Measurements from ENCODE around the gene KLHL40.

Gene KLHL40

GRCh38 chr3:42685363-42685881, at the start of gene KLHL40:
Gene KLHL40, plus strand, starts transcription at chr3:42685537. Its CDS starts 82 bp downstream, at chr3:42685619.
- in situ Hi-C loops (cut with HindIII; ENCODE audit: low sequenced_read_pairs): no loop called here

DNA sequence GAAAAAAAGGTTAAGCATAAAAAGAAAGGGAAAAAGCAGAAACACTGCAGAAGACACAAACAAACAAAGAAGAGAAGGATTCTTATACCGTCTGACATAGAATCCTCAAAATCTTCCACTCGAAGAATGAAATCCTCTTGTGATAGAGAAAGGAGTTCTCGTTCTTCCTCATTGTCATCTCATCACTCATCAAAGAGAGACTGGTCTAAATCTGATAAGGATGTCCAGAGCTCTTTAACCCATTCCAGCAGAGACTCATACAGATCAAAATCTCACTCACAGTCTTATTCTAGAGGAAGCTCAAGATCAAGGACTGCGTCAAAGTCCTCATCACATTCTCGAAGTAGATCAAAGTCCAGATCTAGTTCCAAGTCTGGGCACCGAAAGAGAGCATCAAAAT, 48.3 kb upstream of the KLHL40 start:
- in situ Hi-C loops (cut with HindIII; ENCODE audit: low sequenced_read_pairs): no loop called here

GRCh38 chr3:42638339-42638842, 46.9 kb upstream of the KLHL40 start:
- in situ Hi-C loops (cut with HindIII; ENCODE audit: low sequenced_read_pairs): no loop called here

DNA sequence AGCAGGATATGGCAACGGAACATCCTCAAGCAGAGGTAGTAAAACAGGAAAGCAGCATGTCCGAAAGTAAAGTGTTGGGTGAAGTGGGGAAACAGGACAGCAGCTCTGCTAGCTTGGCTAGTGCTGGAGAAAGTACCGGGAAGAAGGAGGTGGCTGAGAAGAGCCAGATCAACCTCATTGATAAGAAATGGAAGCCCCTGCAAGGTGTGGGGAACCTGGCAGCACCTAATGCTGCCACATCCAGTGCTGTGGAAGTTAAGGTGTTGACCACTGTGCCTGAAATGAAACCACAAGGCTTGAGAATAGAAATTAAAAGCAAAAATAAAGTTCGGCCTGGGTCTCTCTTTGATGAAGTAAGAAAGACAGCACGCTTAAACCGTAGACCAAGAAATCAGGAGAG, 46.1 kb upstream of the KLHL40 start:
- in situ Hi-C loops (cut with HindIII; ENCODE audit: low sequenced_read_pairs): no loop called here

DNA sequence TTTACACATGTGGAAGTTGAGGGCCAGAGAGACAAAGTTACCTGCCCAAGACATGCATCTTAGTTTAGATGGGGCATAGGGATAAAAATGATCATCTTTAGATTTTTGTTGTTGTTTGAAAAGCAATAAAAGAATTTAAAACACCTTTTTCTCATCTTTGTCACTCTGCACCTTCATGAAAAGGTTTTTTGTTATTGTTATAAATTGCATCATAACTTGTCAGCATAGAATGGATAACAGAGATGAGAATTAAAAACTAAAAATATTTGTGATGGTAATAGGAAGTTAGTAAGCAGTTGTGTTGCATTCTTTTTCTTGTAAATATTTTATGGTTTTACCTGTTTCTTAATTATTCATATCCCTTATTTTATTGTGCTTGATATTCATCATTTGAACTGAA, 45.2 kb upstream of the KLHL40 start:
- in situ Hi-C loops (cut with HindIII; ENCODE audit: low sequenced_read_pairs): no loop called here

DNA sequence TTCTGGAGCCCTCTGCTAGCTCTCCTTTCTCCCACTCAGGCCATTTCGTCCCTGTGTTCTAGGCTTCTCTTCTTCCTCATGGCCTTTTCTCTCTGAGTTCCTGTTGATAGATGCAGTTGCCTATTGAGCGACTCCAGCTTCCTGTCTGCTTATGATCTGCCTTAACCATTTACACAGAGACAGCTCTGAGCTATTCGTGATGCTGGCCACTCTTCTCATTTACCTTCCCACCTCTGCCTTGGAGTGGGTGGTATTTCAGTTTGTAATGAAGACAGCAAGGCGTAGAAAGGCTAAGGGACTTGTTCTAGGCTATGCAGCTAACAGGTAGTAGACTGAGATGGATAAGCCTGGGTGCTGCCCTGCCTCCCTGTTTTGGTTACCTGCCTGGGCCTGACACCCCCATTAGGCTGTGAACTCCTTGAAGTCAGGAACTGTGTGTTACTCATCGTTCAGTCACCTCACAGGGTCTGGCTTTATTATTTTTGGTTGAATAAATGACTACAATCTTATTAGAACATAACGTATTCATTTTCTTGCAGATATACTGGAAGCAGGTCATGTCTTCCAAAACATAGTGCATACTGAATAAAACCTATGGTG, 44.5 kb upstream of the KLHL40 start:
- in situ Hi-C loops (cut with HindIII; ENCODE audit: low sequenced_read_pairs): no loop called here

- in situ Hi-C loops (cut with HindIII; ENCODE audit: low sequenced_read_pairs): no loop called here
Measured at GRCh38 chr3:42647821-42648459, 37.4 kb upstream of the KLHL40 start.

GRCh38 chr3:42649006-42649405, 36.3 kb upstream of the KLHL40 start:
- in situ Hi-C loops (cut with HindIII; ENCODE audit: low sequenced_read_pairs): no loop called here

- in situ Hi-C loops (cut with HindIII; ENCODE audit: low sequenced_read_pairs): no loop called here
Measured at GRCh38 chr3:42649783-42650182, 35.6 kb upstream of the KLHL40 start.

DNA sequence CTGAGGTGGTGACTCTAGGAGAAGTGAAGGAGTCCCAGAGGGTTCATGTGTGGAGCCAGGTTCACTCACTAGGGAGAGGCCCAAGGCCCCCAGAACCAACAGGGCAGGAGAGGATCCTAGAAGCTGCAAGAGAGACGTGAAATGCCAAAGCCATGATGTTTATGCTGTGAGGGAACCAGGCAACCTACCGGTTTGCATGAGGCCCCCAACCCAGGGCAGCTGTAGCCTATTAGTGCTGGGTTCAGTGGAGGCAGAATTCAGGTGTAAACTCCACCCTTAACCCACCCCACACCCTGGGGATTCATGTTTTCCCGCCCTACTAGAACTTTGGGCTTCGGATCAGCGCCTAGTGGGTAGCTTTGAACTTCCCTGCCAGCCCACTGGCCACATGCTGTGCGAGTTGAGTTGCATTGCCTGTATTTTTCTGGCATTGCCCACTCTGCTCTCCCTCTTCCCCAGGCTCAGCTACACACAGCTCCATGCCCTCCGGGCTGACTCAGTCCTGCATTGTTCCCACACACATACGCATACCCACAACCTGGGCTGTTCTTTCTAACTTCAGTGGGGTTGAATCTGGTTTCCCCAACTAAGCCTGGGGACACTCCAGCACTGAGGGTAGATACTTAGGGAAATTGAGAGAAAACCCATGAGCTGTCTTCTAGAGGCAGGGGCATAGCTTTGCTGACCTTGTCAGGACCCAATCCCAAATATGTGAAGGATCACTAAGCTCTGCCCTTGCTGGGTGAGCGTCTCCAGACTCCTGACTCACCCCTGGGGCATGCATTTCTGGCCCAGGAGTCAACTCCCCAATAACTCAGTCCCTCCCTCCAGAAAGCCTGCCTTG, 33.9 kb upstream of the KLHL40 start:
- in situ Hi-C loops (cut with HindIII; ENCODE audit: low sequenced_read_pairs): no loop called here

DNA sequence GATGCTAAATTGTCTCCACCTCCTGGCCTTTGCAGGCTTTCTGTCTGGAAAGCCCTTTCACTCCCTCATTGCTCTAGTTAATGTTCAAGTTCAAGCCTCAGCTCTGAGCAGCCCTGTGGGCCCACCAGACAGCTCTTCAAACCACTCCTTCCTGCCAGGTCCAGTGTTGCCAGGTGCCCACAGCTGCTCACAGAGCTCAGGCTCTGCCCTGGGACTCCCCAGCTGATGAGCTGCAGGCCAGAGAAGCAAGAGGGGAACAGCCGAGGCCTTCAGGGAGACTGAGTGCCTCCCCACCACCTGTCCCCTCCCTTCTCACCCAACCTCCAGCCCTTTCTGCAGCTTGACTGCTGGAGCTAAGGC, 33.1 kb upstream of the KLHL40 start:
- in situ Hi-C loops (cut with HindIII; ENCODE audit: low sequenced_read_pairs): no loop called here

DNA sequence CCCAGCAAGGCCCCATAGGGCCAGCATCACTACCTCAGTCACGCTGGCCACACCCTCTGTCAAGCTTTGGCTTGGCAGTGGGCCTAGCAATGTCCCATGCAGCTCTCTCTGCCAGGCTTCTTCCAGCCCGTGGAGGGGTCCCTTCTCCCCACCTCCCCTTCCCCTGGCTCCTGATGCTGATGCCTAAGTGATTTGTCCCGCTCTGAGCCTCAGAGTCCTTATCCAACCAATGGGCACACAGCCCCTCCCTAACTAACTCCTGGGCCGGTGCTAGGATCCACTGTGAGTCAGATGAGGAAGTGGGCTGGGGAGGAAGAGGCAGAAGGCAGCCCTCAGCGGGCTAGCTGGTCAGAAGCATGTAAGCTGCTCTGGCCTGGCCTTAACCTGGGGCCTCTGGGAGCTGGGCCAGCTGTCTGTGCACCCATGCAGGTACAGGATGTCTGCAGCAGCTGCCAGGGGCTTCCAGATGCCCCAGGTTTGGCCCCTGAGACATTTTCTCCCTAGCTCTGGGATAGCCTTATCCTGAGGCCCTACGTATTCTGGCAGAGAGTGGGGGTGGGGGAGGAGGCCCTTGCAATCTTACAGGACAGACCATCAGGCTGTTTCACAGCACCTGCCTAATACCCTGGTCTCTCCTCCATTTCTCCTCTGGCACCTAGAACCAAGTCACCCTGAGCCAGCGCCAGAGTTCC, 32.6 kb upstream of the KLHL40 start:
- in situ Hi-C loops (cut with HindIII; ENCODE audit: low sequenced_read_pairs): no loop called here

DNA sequence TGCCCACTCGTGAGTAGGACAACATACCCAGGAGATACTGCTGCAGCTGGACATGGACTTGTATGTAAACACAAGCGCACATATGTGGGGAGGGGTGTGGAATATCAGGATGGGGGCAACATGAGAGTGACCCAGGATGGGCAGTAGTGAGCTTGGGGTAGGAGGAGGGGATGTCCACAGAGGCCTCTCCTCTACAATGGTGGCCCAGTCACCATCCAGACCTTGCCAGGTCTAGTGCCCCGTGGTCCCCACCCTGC, 32.1 kb upstream of the KLHL40 start:
- in situ Hi-C loops (cut with HindIII; ENCODE audit: low sequenced_read_pairs): no loop called here

DNA sequence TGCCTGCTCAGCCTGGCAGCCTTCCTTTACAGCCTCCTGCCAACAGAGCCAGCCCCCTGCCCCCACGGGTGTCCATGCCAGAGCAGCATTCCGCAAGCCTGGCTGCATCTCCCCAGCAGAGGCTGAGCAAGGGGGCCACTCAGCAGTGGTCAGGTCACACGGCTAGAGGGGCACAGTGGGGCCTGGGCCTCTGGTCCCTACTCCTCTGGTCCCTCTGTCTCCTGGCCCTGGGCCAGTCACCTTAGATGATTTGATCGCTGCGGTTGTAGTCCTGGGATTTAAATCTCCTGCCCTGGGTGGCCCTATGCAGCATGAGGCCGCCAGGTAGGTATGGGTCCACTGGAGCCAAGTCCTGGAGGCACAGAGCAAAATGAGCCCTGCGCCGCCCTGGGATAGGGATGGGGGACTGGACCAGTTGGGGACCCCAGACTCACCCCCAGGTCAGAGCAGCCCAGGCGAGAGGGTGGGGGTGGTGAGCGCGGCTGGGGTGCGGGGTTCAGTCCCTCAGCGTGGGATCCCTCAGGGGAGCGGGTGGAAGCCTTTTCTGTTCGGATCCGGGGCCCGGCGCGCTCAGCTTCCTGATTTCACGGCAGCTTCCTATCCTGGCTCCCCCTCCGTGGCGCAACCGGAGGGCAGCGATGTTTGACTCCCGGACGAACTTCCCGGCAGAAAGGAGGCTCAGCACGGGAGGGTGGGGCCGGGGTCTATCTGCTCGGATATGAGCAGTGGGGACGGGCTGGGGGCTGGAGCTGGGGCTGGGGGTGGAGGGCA, 31.6 kb upstream of the KLHL40 start, which contains the start of gene ZBTB47:
Gene ZBTB47 (plus strand): TSS at position 138 of the 771 bp plus-strand sequence. CDS start 4,659 bp downstream, outside the sequence.
- in situ Hi-C loops (cut with HindIII; ENCODE audit: low sequenced_read_pairs): no loop called here

- in situ Hi-C loops (cut with HindIII; ENCODE audit: low sequenced_read_pairs): no loop called here
Measured at GRCh38 chr3:42654331-42655201, 30.8 kb upstream of the KLHL40 start.

GRCh38 chr3:42655331-42655888, 29.9 kb upstream of the KLHL40 start:
- in situ Hi-C loops (cut with HindIII; ENCODE audit: low sequenced_read_pairs): no loop called here

GRCh38 chr3:42655980-42656679, 29.2 kb upstream of the KLHL40 start:
- in situ Hi-C loops (cut with HindIII; ENCODE audit: low sequenced_read_pairs): no loop called here

Measured in DLD1 (cell line).